Measurements from ENCODE around the gene ERBB4. TPM values are rescaled to one million over a fixed set of nuclear protein-coding genes. Genes with fewer than 3 reads are reported as not detected.

ERBB4 gene
- total RNA-seq, 5 donors from 2014 or later (not counting 1 experiment from before 2014, with no cell fraction given), result 0.03 to 0.06 TPM; not detected in 3

DNA sequence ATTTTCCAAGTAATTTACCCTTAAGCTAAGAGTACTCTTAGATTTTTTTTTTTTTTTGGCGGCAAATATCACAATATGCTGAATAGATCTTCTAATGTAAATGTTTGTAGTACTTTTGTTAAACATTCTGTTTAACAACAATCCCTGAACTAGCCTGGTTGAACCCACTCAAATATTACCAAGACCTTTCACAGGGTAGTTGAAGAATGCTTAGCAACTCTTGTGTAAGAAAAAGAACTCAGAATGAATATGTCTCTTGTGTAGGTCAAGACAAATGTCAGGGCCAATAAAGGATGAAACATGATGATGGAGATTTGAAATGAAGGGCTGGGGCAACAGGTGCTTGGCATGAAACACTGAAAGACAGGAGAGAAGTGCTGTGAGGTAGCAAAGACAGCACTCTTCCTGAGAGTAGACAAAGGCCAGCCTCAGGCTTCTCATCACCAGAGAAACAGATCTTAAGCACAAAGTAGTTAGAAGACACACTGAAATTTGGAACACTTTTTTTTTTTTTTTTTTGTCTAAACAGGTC lies 597.3 kb downstream of the ERBB4 start:
- Histone ChIP-seq H3K27ac (ENCODE audit: low read length) (no peak overlapping the region), H3K36me3 (ENCODE audit: control insufficient read depth in 2 of 2, extremely low read depth in 1 of 2, insufficient read depth in 1 of 2, low read length in 1 of 2) (no peaks in the 10 kb centered on the region), H3K4me3 (ENCODE audit: control insufficient read depth in 1 of 2, extremely low read depth in 1 of 2, low read length in 1 of 2) (no peak overlapping the region), H3K9me3 (no peaks in the 10 kb centered on the region), H3K27me3 (replicated peaks in 1 of 2; ENCODE audit: control insufficient read depth in 2 of 2, extremely low read depth in 1 of 2, insufficient read depth in 2 of 2, low read length in 1 of 2) (no peaks in the 10 kb centered on the region), H3K4me1 (ENCODE audit: control insufficient read depth in 1 of 2, extremely low read depth in 1 of 2, insufficient read depth in 2 of 2, low read length in 2 of 2) (no peaks in the 10 kb centered on the region)
- CTCF ChIA-PET, result no interaction called here
- POLR2A ChIA-PET, result interaction anchor here (0.6 to 0.7 kb wide), 2 partner anchors 22 to 108 kb away, joined by 3 to 4 read pairs; no protein-coding TSS in a partner anchor
- H3K9me3 Mint-ChIP-seq, result peaks cover 0 to 3% (median 0%) of the 10 kb centered on the region in 3 donors
- H3K27me3 Mint-ChIP-seq, result no peaks in the 10 kb centered on the region
- no peak overlapping the region for H3K4me3 Mint-ChIP-seq
- H3K27ac Mint-ChIP-seq, result no peak overlapping the region
- no peaks in the 10 kb centered on the region for H3K4me1 Mint-ChIP-seq
- ATAC-seq (replicated peaks in 1 of 4) (no peak), DNase-seq (no peak)
- no peaks in the 10 kb centered on the region for H3K36me3 Mint-ChIP-seq
- WGBS (ENCODE audit: insufficient coverage), result no CpG with 5 or more reads among the region's 1 CpG

DNA sequence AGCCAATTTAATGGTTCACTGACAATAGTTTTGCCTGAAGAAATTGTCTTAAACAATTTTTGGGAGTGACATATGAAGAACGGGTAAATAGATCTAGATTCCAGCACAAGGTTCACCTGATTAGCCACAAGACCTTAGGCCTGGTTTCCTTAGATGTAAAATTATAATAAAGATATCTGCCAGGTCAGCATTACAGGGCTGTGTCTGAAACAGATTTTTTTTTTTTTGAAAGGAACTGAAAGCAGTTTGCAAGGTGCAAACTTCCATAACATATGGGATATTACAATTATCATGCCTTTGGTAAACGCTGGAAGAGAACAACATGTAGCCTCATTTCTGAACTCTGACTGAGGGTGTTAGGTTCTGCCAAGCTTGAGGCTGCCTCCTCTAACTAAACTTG lies 599.4 kb downstream of the ERBB4 start:
- Mint-ChIP-seq H3K9me3 (peaks cover 0 to 3% (median 0%) of the 10 kb centered on the region in 3 donors), H3K27ac (no peak overlapping the region), H3K4me1 (no peaks in the 10 kb centered on the region), H3K27me3 (no peaks in the 10 kb centered on the region), H3K4me3 (no peak overlapping the region), H3K36me3 (no peaks in the 10 kb centered on the region)
- no peaks in the 10 kb centered on the region for H3K27me3 ChIP-seq (replicated peaks in 1 of 2; ENCODE audit: control insufficient read depth in 2 of 2, extremely low read depth in 1 of 2, insufficient read depth in 2 of 2, low read length in 1 of 2)
- no peak for DNase-seq
- CTCF ChIA-PET, result no interaction called here
- no peaks in the 10 kb centered on the region for H3K36me3 ChIP-seq (ENCODE audit: control insufficient read depth in 2 of 2, extremely low read depth in 1 of 2, insufficient read depth in 1 of 2, low read length in 1 of 2)
- no peak for ATAC-seq (replicated peaks in 1 of 4)
- no peak overlapping the region for H3K4me3 ChIP-seq (ENCODE audit: control insufficient read depth in 1 of 2, extremely low read depth in 1 of 2, low read length in 1 of 2)
- WGBS (ENCODE audit: insufficient coverage), result 100% methylated on average over 1 of the region's 2 CpGs
- H3K9me3 ChIP-seq, result no peaks in the 10 kb centered on the region
- no peak overlapping the region for H3K27ac ChIP-seq (ENCODE audit: low read length)
- POLR2A ChIA-PET, result no interaction called here
- H3K4me1 ChIP-seq (ENCODE audit: control insufficient read depth in 1 of 2, extremely low read depth in 1 of 2, insufficient read depth in 2 of 2, low read length in 2 of 2), result no peaks in the 10 kb centered on the region

DNA sequence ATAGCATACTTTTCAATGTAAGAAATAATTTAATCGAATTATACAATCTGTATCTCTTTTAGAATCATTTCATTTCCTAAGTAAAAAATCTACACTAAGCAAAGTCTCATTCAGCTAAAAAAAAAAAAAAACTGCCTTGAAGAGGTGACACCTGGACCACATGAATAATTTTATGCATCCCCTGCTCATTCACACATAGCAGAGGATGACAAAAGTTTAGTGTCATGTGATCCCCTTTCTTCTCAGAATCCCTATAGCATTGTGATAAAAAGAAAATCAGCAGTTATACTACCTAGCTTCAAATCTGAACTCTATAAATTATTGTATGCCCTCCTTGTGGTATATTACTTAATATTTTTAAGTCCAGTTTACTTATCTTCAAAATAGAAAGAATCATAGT lies 603.8 kb downstream of the ERBB4 start:
- Histone ChIP-seq H3K9me3 (no peaks in the 10 kb centered on the region), H3K27me3 (replicated peaks in 1 of 2; ENCODE audit: control insufficient read depth in 2 of 2, extremely low read depth in 1 of 2, insufficient read depth in 2 of 2, low read length in 1 of 2) (no peaks in the 10 kb centered on the region), H3K4me1 (ENCODE audit: control insufficient read depth in 1 of 2, extremely low read depth in 1 of 2, insufficient read depth in 2 of 2, low read length in 2 of 2) (peaks cover 0 to 6% of the 10 kb centered on the region in 2 experiments), H3K4me3 (ENCODE audit: control insufficient read depth in 1 of 2, extremely low read depth in 1 of 2, low read length in 1 of 2) (no peak overlapping the region), H3K27ac (ENCODE audit: low read length) (no peak overlapping the region), H3K36me3 (ENCODE audit: control insufficient read depth in 2 of 2, extremely low read depth in 1 of 2, insufficient read depth in 1 of 2, low read length in 1 of 2) (no peaks in the 10 kb centered on the region)
- no peak overlapping the region for H3K4me3 Mint-ChIP-seq
- no peak for ATAC-seq (replicated peaks in 1 of 4)
- no peak for DNase-seq
- H3K9me3 Mint-ChIP-seq, result no peaks in the 10 kb centered on the region
- no CpG with 5 or more reads among the region's 1 CpG for WGBS (ENCODE audit: insufficient coverage)
- H3K36me3 Mint-ChIP-seq, result no peaks in the 10 kb centered on the region
- no peaks in the 10 kb centered on the region for H3K4me1 Mint-ChIP-seq
- ChIA-PET CTCF (no interaction called here), POLR2A (interaction anchor here in 1 of 2 donors (0.6 kb wide), 1 partner anchor 1223 kb away, joined by 3 read pairs; no protein-coding TSS in a partner anchor)
- no peaks in the 10 kb centered on the region for H3K27me3 Mint-ChIP-seq
- H3K27ac Mint-ChIP-seq, result no peak overlapping the region

DNA sequence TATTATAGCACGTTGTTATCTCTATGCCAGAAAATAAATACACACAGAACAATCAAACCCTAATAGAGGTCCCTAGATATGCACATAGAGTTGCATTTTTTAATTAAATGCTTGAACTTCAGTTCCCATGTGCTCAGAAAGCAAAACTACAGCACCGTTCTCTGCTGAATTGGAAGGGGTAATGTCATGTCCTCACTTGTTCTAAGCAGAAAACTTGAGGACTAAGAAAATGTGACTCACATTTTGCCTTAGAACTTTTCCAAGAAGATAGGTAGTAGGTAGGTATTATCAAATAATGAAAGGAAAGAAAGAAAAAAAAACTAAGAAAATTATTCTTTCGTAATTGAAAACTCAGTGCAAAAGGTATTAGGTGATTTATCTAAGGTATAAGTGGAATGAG lies 607.3 kb downstream of the ERBB4 start:
- WGBS (ENCODE audit: insufficient coverage), result no CpG with 5 or more reads among the region's 3 CpGs
- H3K4me3 Mint-ChIP-seq, result no peak overlapping the region
- H3K9me3 Mint-ChIP-seq, result no peaks in the 10 kb centered on the region
- ATAC-seq (replicated peaks in 1 of 4) (no peak), DNase-seq (no peak)
- Histone ChIP-seq H3K9me3 (no peaks in the 10 kb centered on the region), H3K27ac (ENCODE audit: low read length) (no peak overlapping the region), H3K4me3 (ENCODE audit: control insufficient read depth in 1 of 2, extremely low read depth in 1 of 2, low read length in 1 of 2) (no peak overlapping the region), H3K4me1 (ENCODE audit: control insufficient read depth in 1 of 2, extremely low read depth in 1 of 2, insufficient read depth in 2 of 2, low read length in 2 of 2) (peaks cover 0 to 10% of the 10 kb centered on the region in 2 experiments), H3K36me3 (ENCODE audit: control insufficient read depth in 2 of 2, extremely low read depth in 1 of 2, insufficient read depth in 1 of 2, low read length in 1 of 2) (no peaks in the 10 kb centered on the region), H3K27me3 (replicated peaks in 1 of 2; ENCODE audit: control insufficient read depth in 2 of 2, extremely low read depth in 1 of 2, insufficient read depth in 2 of 2, low read length in 1 of 2) (no peaks in the 10 kb centered on the region)
- H3K36me3 Mint-ChIP-seq, result no peaks in the 10 kb centered on the region
- H3K27me3 Mint-ChIP-seq, result no peaks in the 10 kb centered on the region
- CTCF ChIA-PET, result no interaction called here
- H3K27ac Mint-ChIP-seq, result no peak overlapping the region
- POLR2A ChIA-PET, result interaction anchor here in 1 of 2 donors (0.7 kb wide), 1 partner anchor 741 kb away, joined by 4 read pairs; no protein-coding TSS in a partner anchor
- no peaks in the 10 kb centered on the region for H3K4me1 Mint-ChIP-seq

DNA sequence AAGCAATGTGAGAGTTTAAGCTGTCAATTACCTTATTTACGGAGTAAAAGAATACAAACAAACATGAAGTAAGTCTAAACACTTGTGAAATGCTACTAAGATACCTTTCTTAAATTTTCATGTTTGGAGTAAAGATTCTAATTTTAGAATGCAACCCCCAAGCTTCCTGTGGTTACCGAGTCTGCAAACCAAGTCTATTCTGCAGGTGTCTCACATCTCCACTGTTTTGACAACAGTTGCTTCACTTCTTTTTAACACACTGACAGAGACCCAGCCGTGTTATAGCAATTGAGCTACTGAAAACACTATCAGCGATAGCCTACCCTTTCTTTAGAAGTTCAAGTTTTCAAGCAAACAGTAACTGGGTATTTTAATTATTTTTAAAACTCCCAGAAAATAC lies 608.3 kb downstream of the ERBB4 start:
- DNase-seq, result peak in 1 of 35 experiments; percentile 0
- no peak overlapping the region for H3K27ac ChIP-seq (ENCODE audit: low read length)
- H3K36me3 Mint-ChIP-seq, result no peaks in the 10 kb centered on the region
- ChIA-PET CTCF (no interaction called here), POLR2A (no interaction called here)
- peaks cover 0 to 10% of the 10 kb centered on the region in 2 experiments for H3K4me1 ChIP-seq (ENCODE audit: control insufficient read depth in 1 of 2, extremely low read depth in 1 of 2, insufficient read depth in 2 of 2, low read length in 2 of 2)
- 0% methylated on average over 1 of the region's 4 CpGs for WGBS (ENCODE audit: insufficient coverage)
- no peak overlapping the region for H3K27ac Mint-ChIP-seq
- no peaks in the 10 kb centered on the region for H3K27me3 ChIP-seq (replicated peaks in 1 of 2; ENCODE audit: control insufficient read depth in 2 of 2, extremely low read depth in 1 of 2, insufficient read depth in 2 of 2, low read length in 1 of 2)
- H3K9me3 ChIP-seq, result no peaks in the 10 kb centered on the region
- ATAC-seq (replicated peaks in 1 of 4), result peak in 1 of 4 experiments; percentile 35
- H3K4me3 ChIP-seq (ENCODE audit: control insufficient read depth in 1 of 2, extremely low read depth in 1 of 2, low read length in 1 of 2), result no peak overlapping the region
- H3K4me1 Mint-ChIP-seq, result no peaks in the 10 kb centered on the region
- no peaks in the 10 kb centered on the region for H3K36me3 ChIP-seq (ENCODE audit: control insufficient read depth in 2 of 2, extremely low read depth in 1 of 2, insufficient read depth in 1 of 2, low read length in 1 of 2)
- no peaks in the 10 kb centered on the region for H3K27me3 Mint-ChIP-seq
- H3K9me3 Mint-ChIP-seq, result no peaks in the 10 kb centered on the region
- H3K4me3 Mint-ChIP-seq, result no peak overlapping the region

DNA sequence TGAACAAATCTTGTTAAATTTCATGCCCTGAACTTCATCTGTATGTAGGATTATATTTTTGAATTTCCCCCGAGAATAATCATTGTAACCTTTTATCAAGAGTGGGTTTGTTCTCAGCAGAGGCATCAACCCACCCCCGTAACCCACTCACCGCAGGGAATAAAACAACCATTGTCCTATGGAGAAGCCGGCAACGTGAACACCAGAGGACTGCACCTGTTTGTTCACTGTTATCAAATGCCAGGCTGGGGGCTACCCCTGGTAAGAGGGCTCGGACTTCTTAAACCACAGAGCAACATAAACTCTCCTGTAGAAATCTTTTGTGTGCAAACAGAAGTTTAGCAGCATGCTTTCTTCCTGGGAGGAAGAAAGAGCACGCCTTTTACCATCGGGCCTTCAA lies 610.4 kb downstream of the ERBB4 start:
- no peaks in the 10 kb centered on the region for H3K9me3 Mint-ChIP-seq
- ATAC-seq (replicated peaks in 1 of 4), result no peak

More for the DNA sequence above, 610.4 kb downstream of the ERBB4 start:
- POLR2A ChIA-PET, result no interaction called here
- Mint-ChIP-seq H3K36me3 (no peaks in the 10 kb centered on the region), H3K27me3 (no peaks in the 10 kb centered on the region), H3K4me3 (no peak overlapping the region), H3K27ac (no peak overlapping the region), H3K4me1 (no peaks in the 10 kb centered on the region)
- Histone ChIP-seq H3K27me3 (replicated peaks in 1 of 2; ENCODE audit: control insufficient read depth in 2 of 2, extremely low read depth in 1 of 2, insufficient read depth in 2 of 2, low read length in 1 of 2) (no peaks in the 10 kb centered on the region), H3K27ac (ENCODE audit: low read length) (no peak overlapping the region), H3K4me3 (ENCODE audit: control insufficient read depth in 1 of 2, extremely low read depth in 1 of 2, low read length in 1 of 2) (no peak overlapping the region), H3K9me3 (no peaks in the 10 kb centered on the region), H3K36me3 (ENCODE audit: control insufficient read depth in 2 of 2, extremely low read depth in 1 of 2, insufficient read depth in 1 of 2, low read length in 1 of 2) (no peaks in the 10 kb centered on the region), H3K4me1 (ENCODE audit: control insufficient read depth in 1 of 2, extremely low read depth in 1 of 2, insufficient read depth in 2 of 2, low read length in 2 of 2) (peaks cover 0 to 10% of the 10 kb centered on the region in 2 experiments)
- CTCF ChIA-PET, result interaction anchor here in 1 of 2 donors (0.6 kb wide), 1 partner anchor 358 kb away, joined by 9 read pairs; no protein-coding TSS in a partner anchor
- 25% methylated on average over 4 of the region's 8 CpGs for WGBS (ENCODE audit: insufficient coverage)
- DNase-seq, result no peak

All from T-cell (primary cell).